Activated T-cell treated with anti-CD3 and anti-CD28 coated beads for 4 hours (primary cell): ENCODE results near the gene ANKRD6.
A peak's percentile ranks its signal among the peaks of the same experiment; 100 is the strongest.
"Not testable (repeated sequence)": the region's sequence is repeated elsewhere in the genome, so short reads cannot be mapped to it uniquely, and the experiment has no call there.

ENCODE experiments used
- DNase-seq: peaks from one replicate; pipeline ENCODE4 v3.0.0-alpha.2; 2020

ANKRD6 gene

DNA sequence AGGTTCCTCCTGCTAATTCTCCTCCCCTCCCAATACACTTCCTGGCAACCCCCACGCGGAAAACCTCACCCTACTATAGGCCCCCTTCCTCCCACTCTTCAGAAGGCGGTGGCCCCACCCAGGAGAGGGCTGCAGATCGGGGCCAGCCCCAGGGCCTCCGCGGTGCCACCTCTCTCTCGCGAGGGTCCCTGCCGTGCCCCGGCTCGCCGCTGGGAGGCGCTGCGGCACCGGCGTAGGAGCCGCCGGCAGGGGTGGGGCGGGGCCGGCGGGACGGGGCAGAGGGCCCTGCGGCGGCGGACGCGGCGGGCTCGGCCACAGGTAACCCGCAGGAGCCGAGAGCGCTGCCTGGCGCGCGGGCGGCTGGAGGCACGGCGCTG is at the start of gene ANKRD6:
TSS of gene ANKRD6 (plus strand) at position 278 of the 377 bp plus-strand sequence. CDS start 133,825 bp downstream, outside the sequence.
- peak; percentile 85 for DNase-seq

- no peak for DNase-seq
Observed at GRCh38 chr6:89385156-89385667, 47.7 kb upstream of the ANKRD6 start.

DNA sequence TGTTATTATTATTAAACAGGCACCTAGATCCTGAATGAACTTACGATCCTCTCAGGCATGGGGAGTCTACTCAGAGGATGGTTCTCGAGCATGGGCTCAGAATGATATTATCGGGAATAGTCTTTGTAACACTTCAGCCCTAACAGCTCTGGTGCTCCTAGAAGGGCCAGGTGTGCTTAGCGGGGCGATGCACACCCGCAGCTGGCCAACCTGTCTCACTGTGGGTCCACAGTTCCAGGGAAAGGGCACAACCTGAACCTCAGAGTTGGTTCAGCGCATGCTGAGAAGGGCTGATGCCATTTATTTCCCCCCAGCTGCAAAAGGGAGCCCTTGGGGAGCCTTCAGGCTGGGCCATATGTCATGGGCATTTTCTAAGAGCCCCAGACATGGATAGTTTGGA is 47.1 kb upstream of the ANKRD6 start:
- no peak for DNase-seq

DNA sequence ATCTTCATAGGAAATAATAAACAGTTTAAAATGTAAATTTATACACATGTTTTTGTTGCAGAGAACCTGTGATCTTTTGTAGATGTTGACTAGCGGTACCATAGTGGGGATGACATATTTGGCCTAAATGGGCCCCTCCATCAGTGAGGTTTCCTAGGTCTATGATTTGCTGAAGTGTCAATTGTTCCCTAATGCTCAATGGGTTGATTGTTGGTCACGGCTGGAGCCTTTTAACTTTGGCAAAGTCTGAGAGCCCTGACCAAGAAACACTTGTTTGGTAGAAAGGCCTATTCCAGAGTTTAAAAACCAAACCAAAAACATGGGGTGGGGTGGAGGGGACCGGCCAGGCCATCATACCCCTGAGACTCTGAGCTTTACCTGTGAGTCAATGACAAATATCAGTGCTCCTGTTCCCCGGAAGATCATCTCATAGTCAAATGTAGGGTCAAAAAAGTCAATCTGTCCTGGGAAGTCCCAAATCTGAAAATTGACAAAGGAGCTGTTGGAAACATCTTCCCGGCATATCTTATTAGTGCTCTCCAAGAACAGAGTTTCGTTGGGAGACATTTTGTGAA is 45.9 kb upstream of the ANKRD6 start:
- DNase-seq, result no peak

DNA sequence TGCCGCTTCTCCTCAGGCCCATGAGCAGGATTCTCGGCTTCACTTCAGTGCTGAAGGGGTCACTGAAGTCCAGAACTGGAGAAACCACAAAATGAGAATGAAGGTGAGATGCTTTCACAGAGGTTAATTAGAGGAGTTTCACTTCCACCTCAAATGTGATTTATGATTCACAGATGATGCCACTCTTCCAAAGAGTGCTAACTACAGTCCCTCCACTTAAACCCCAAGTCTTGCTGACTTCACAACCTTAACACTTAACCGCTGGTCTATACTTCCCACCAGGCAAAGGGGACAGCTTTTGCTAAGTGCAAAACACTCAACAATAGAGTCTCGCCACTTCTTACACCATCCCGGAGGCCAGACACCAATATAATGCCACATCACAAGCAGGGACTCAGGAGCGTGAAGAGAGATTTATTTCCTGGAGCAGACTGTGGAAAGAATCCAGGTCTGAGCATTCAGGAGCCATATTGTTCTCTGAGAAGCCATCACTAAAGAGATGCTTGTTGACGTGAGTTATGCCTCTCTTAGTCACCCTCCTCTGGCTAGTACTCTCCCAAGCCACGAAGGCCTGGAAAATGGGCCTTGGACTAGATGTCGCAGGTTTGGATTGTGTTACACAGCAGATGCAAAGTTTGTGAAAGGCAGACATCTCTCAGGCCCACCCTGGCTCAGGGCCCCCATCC is 45.3 kb upstream of the ANKRD6 start:
- no peak for DNase-seq

- no peak for DNase-seq
Observed at GRCh38 chr6:89388846-89389245, 44.1 kb upstream of the ANKRD6 start.

- DNase-seq, result no peak
Observed at GRCh38 chr6:89392823-89393222, 40.1 kb upstream of the ANKRD6 start.

GRCh38 chr6:89393659-89394058 is 39.3 kb upstream of the ANKRD6 start:
- DNase-seq, result no peak

- DNase-seq, result not testable (repeated sequence)
Observed at GRCh38 chr6:89397884-89398283, 35.1 kb upstream of the ANKRD6 start.

DNA sequence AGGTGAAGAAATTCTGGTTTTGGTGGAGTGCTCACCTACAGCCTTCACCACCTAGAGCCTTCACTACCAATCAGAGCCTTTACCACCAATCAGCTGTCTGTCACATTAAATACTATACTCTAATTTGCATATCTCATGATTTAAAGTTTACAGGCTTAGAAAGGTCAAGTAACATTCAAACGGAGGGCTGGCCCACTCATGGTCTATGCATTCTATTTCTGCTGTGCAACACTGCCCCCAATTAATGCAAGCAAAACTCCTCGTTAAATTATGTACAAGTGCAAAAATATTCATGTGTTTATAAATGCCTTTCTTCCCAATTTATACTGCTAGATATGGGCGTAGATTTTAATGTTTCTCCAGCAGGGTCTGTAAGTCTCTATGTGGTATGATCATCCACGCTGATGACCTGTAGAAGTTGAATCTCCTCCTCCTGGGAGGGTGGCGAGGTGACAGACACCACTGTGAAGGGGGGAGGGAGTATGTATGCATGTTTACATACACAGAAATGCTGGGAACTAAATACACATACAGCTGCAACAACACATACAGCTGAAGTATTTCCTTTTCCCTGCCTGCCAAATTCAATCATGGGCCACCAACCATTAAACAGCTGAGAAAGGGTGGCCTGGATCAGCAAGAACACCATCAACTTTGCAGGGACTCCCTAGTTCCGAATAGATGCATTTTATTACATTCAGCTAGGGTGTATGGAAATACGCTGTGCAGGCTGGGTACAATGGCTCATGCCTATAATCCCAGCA is 34.0 kb upstream of the ANKRD6 start:
- no peak for DNase-seq

DNA sequence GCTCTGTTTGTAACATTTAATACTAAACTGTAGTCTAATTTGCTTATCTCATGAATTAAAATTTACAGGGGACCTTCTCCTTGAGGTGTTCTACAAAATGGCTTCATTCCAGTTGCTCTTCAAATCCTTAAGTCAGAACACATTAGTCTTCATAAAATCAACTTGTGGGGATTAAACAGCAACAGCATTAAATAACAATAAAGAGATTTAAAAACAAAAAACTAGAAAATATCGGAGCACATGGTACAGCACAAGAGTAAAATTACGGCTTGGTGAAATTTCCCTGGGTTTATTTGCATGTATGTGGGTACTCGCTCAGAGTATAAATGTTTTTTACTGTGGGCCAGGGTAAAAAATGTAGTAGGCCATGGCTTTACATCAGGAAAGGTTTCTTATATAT is 32.9 kb upstream of the ANKRD6 start:
- DNase-seq, result no peak

DNA sequence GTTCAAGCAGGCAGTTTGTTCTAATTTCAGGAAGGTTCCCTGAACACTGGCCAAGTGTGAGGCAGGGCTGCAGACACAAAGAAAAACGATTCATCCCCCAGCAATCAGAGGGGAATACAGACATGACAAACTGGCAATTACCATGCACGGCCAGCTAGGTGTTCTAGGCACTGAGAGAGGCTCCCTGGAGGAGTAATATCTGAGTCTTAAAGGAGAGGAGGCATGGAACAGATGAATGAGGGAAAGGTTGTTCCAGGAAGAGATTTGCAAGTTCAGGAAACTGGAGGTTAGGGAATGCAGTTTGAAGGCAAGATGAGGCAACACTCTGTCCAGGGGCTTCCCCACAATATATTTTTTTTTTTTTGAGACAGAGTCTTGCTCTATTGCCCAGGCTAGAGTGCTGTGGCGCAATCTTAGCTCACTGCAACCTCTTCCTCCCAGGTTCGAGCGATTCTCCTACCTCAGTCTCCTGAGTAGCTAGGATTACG is 32.0 kb upstream of the ANKRD6 start:
- DNase-seq, result no peak

DNA sequence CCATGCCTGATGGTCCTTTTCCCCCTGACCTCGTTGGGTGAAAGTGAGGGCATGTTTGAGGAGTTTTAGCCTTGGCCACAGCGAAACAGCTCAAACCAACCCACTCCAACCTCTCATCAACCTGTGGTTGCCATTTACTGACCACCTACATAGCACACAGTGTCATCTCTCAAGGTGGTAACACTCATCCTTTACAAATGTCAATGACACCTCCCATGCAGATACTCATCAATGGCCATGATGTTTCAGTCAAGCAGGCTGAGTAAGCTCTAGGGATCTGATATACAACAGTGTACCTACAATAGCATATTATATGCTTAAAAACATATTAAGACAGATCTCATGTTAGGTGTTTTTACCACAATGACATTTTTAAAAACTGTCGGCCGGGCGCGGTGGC is 30.2 kb upstream of the ANKRD6 start:
- DNase-seq, result no peak

GRCh38 chr6:89404512-89404911 is 28.4 kb upstream of the ANKRD6 start:
- DNase-seq, result no peak

- no peak for DNase-seq
Observed at GRCh38 chr6:89406141-89406540, 26.8 kb upstream of the ANKRD6 start.

- no peak for DNase-seq
Observed at GRCh38 chr6:89409461-89410035, 23.4 kb upstream of the ANKRD6 start.

- no peak for DNase-seq
Observed at GRCh38 chr6:89410231-89410761, 22.7 kb upstream of the ANKRD6 start.

DNA sequence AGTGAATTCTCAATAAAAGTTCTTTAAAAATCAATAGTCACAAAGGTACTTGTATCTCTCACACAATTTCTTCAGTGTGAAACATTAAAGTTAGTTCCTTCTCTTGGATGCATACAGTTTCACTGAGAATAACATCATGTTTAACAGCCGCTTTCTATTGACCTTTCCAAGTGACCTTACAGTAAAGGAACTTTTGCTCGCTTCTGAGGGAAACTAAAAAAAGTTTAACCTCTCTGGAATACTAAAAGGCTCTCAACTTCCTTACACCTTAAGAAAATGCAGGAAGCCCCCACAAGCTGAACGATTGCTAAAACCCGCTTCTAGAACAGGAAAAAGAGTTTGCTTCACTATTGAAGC is 22.2 kb upstream of the ANKRD6 start:
- no peak for DNase-seq

GRCh38 chr6:89411145-89412070 is 21.5 kb upstream of the ANKRD6 start:
- no peak for DNase-seq

DNA sequence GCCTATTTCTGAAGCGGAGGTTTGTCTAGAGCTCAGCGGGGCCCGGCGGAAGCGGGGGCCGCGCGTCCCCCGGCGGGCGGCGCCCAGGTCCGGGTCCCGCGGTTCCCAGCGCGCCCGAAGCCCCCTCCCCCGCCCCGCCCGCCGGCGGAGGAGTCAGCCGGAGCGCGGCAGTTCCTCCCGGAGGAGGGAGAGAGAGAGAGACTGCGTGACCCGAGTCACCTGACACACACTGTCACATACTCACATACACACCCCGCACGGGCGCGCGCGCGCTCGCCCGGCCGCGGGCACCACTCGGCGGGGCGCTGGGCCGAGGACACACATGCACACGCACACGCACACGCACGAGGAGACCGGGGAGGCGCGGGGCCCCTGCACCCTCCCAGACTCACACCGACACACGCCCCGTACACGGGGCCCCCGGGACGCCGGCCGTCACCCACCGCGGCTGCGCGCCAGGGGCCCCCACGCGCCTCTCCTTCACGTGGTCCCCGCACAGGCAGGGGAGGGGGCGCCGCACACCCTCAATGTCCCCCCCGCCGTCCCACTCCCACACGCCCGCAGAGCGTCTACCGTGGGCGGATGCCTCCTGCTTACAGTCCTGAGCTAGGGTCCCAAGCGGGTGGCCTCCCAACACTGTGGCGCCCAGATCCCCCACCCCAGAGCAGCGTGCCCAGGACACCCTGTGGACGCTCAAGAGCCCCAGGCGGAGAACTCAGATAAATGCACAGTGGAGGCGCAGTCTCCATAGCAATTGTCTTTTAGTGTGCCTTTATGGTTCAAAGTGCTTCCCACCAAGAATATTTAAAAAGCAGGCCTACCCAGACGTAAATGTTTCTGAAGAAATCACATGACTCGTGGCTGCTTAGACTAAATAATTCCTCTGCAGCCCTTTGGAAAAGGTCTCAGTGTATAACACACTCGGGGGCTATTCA is 20.6 kb upstream of the ANKRD6 start, which contains the start of gene RRAGD:
TSS of gene RRAGD (minus strand) at position 203 of the 935 bp plus-strand sequence. CDS start 280 bp downstream, outside the sequence.
- peak; percentile 44 for DNase-seq

GRCh38 chr6:89413006-89413400 is 19.9 kb upstream of the ANKRD6 start:
- no peak for DNase-seq
